ENCODE data around the gene NET1.

The NET1 gene

DNA sequence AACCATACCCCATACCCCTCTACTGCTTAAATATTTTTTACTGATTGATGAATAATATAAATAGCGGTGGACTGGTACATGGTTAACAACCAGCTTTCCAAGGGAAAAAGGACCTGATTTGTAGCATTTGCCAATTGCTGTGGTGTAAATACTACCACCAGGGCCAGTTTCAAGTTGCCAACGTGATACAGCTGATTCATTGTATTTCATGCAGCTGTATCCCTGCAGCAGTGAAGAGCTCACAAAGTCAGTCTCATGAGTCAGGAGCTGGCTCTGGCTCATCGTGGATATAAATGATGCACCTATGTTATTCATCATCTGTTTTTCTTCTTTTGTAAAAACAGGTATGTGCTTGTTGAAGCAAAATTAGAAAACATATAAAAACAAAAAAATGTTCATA, 71.8 kb downstream of the NET1 start:
- H3K4me3 ChIP-seq (ENCODE audit: low read length): no peak overlapping the region
- H3K79me2 ChIP-seq (ENCODE audit: low read length): no peaks in the 10 kb centered on the region
- H3K27me3 ChIP-seq (ENCODE audit: low read depth, low read length): peaks cover 4% of the 10 kb centered on the region
- no peaks in the 10 kb centered on the region for H3K36me3 ChIP-seq (replicated peaks; ENCODE audit: low read depth, low read length)
- H3K9me3 ChIP-seq (ENCODE audit: insufficient read depth, low read length): no peaks in the 10 kb centered on the region
- H3K9ac ChIP-seq (ENCODE audit: low read length): no peak overlapping the region
- H4K20me1 ChIP-seq (ENCODE audit: insufficient read depth, low read length): no peaks in the 10 kb centered on the region
- TF ChIP-seq, protein P1, sequence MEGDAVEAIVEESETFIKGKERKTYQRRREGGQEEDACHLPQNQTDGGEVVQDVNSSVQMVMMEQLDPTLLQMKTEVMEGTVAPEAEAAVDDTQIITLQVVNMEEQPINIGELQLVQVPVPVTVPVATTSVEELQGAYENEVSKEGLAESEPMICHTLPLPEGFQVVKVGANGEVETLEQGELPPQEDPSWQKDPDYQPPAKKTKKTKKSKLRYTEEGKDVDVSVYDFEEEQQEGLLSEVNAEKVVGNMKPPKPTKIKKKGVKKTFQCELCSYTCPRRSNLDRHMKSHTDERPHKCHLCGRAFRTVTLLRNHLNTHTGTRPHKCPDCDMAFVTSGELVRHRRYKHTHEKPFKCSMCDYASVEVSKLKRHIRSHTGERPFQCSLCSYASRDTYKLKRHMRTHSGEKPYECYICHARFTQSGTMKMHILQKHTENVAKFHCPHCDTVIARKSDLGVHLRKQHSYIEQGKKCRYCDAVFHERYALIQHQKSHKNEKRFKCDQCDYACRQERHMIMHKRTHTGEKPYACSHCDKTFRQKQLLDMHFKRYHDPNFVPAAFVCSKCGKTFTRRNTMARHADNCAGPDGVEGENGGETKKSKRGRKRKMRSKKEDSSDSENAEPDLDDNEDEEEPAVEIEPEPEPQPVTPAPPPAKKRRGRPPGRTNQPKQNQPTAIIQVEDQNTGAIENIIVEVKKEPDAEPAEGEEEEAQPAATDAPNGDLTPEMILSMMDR (IDR thresholded peaks at IDR 0.05; ENCODE audit: low read depth, low read length): no peak
- TF ChIP-seq EZH2phosphoT487 (IDR thresholded peaks at IDR 0.05; ENCODE audit: low read depth): no peak
- no peak overlapping the region for H3K27ac ChIP-seq (ENCODE audit: low read length)
- no peak overlapping the region for H2AFZ ChIP-seq (ENCODE audit: low read depth, low read length)
- H3K4me2 ChIP-seq (ENCODE audit: low read length): no peak overlapping the region
- peaks cover 6% of the 10 kb centered on the region; the same call in 1 of the 2 replicates for H3K4me1 ChIP-seq (ENCODE audit: low read length)

DNA sequence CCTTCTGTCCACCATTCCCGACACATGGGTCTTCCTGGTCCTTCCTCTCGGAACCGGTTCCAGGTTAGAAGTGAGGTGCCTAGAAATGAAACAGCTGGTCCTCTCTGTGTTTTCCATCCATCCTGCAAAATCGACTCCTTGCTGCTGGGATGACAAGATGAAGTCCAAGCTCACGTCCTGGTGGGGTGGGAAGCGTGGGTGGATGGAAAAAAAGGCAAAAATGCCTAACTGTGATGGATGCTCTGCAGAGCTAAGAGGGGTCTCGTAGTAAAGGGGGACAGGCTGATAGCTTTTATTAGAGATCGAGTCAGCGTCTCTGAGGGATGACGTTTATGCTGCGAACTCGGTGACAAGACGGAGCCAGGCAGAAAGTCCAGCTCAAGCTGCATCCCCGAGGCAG, 72.9 kb downstream of the NET1 start:
- Histone ChIP-seq H3K9me3 (ENCODE audit: insufficient read depth, low read length) (no peaks in the 10 kb centered on the region), H4K20me1 (ENCODE audit: insufficient read depth, low read length) (no peaks in the 10 kb centered on the region), H3K27ac (ENCODE audit: low read length) (no peak overlapping the region), H3K4me2 (ENCODE audit: low read length) (no peak overlapping the region), H2AFZ (ENCODE audit: low read depth, low read length) (no peak overlapping the region), H3K4me1 (ENCODE audit: low read length) (no peaks in the 10 kb centered on the region), H3K79me2 (ENCODE audit: low read length) (no peaks in the 10 kb centered on the region), H3K27me3 (ENCODE audit: low read depth, low read length) (peaks cover 4% of the 10 kb centered on the region), H3K36me3 (replicated peaks; ENCODE audit: low read depth, low read length) (no peaks in the 10 kb centered on the region), H3K4me3 (ENCODE audit: low read length) (no peak overlapping the region), H3K9ac (ENCODE audit: low read length) (no peak overlapping the region)
- TF ChIP-seq EZH2phosphoT487 (IDR thresholded peaks at IDR 0.05; ENCODE audit: low read depth): no peak
- TF ChIP-seq, protein P1 (IDR thresholded peaks at IDR 0.05; ENCODE audit: low read depth, low read length): no peak

DNA sequence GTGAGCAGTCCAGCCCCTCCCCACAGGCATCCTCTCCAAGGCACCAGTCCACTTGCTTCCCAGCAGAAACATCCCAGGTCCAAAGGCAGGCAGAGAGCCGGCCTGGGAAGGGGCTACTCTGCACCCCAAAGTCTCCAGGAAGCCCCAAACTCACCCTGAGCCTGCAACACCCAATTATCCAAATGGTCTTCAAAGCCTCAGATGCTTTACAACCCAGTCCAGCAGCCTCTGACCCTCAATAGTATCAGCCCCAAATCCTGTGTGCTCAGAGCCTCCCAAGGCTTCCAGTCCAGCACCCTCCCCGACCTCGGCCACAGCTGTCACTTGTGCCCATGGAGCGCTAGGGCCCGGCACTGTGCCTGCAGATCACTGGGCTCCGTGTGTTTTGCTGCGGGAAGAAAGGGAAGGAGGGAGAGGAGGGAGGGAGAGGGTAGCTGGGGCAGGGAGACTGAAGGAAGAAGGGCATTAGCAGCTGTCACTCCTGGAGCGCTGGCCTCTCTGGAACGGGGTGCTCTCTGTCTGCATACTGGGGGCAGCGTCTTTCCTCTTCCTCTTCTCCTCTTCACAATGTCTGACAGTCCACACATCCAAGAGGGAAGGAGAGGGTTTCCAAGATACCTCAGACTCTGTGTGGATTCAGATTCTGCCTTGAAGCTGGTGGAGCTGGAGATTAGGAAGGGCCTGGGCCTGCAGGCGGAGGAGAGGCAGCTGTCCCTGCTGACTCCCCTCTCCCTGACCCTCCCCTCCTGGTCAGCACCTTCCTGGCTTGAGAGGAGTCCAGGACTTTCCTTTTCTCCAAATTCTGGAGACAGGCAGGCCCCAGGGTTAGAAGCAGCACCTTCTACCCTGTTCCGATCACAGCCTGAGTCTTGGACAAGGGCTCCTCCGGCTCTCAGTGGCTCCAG, 73.8 kb downstream of the NET1 start:
- H3K4me2 ChIP-seq (ENCODE audit: low read length): no peak overlapping the region
- TF ChIP-seq, protein P1 (IDR thresholded peaks at IDR 0.05; ENCODE audit: low read depth, low read length): no peak
- TF ChIP-seq EZH2phosphoT487 (IDR thresholded peaks at IDR 0.05; ENCODE audit: low read depth): no peak
- H3K9me3 ChIP-seq (ENCODE audit: insufficient read depth, low read length): no peaks in the 10 kb centered on the region
- H3K4me3 ChIP-seq (ENCODE audit: low read length): no peak overlapping the region
- peaks cover 4% of the 10 kb centered on the region for H3K27me3 ChIP-seq (ENCODE audit: low read depth, low read length)
- H3K79me2 ChIP-seq (ENCODE audit: low read length): no peaks in the 10 kb centered on the region
- H3K4me1 ChIP-seq (ENCODE audit: low read length): no peaks in the 10 kb centered on the region
- H3K27ac ChIP-seq (ENCODE audit: low read length): no peak overlapping the region
- H4K20me1 ChIP-seq (ENCODE audit: insufficient read depth, low read length): no peaks in the 10 kb centered on the region
- H3K9ac ChIP-seq (ENCODE audit: low read length): no peak overlapping the region
- no peak overlapping the region for H2AFZ ChIP-seq (ENCODE audit: low read depth, low read length)
- H3K36me3 ChIP-seq (replicated peaks; ENCODE audit: low read depth, low read length): no peaks in the 10 kb centered on the region

DNA sequence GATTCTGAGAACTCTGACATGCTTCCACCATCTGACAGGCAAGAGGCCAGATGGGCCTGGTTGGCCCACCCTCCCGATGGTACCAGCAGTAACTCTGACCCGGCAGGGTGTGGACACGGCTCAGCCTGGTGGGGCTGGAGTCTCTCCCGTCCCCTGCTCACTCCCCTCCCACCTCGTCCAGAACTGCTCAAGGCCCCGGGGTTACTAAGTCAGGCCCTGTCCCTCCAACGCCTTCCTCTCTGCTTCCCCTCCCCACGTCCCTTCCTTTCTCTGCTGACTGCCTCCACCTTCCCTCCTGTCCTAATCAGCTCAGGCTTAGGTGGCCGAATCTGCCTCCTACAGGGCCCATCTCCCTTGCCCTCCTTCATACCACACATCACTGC, 74.5 kb downstream of the NET1 start:
- Histone ChIP-seq H3K79me2 (ENCODE audit: low read length) (no peaks in the 10 kb centered on the region), H2AFZ (ENCODE audit: low read depth, low read length) (no peak overlapping the region), H3K4me1 (ENCODE audit: low read length) (no peaks in the 10 kb centered on the region), H3K27me3 (ENCODE audit: low read depth, low read length) (peaks cover 4% of the 10 kb centered on the region), H3K9me3 (ENCODE audit: insufficient read depth, low read length) (no peaks in the 10 kb centered on the region), H3K9ac (ENCODE audit: low read length) (no peak overlapping the region), H3K36me3 (replicated peaks; ENCODE audit: low read depth, low read length) (no peaks in the 10 kb centered on the region), H4K20me1 (ENCODE audit: insufficient read depth, low read length) (no peaks in the 10 kb centered on the region), H3K4me3 (ENCODE audit: low read length) (no peak overlapping the region), H3K4me2 (ENCODE audit: low read length) (no peak overlapping the region), H3K27ac (ENCODE audit: low read length) (no peak overlapping the region)
- TF ChIP-seq EZH2phosphoT487 (IDR thresholded peaks at IDR 0.05; ENCODE audit: low read depth): no peak
